Measurements from ENCODE around the gene ATP6AP2. TPM values are rescaled to one million over a fixed set of nuclear protein-coding genes. Genes with fewer than 3 reads are reported as not detected.

The ATP6AP2 gene
- polyA plus RNA-seq, 1 experiment = 297 TPM

- DNase-seq (ENCODE audit: low read depth) = peak; percentile 20
- Histone ChIP-seq H3K36me3 (ENCODE audit: control insufficient read depth, insufficient read depth, low read length) (no peaks in the 10 kb centered on the region), H3K4me3 (ENCODE audit: low read depth, low read length) (peak overlapping the region; percentile 35), H3K27me3 (ENCODE audit: control insufficient read depth, insufficient read depth, low read length) (no peaks in the 10 kb centered on the region)
- ChIA-PET CTCF (no interaction called here), POLR2A (interaction anchor here (0.6 kb wide), 1 partner anchor 1801 kb away, joined by 4 read pairs; no protein-coding TSS in a partner anchor)
- TF ChIP-seq CTCF (IDR thresholded peaks at IDR 0.05; ENCODE audit: insufficient read depth, low read depth, low read length) = no peak
Observed at GRCh38 chrX:40644821-40645358, 64.1 kb downstream of the ATP6AP2 start.

DNA sequence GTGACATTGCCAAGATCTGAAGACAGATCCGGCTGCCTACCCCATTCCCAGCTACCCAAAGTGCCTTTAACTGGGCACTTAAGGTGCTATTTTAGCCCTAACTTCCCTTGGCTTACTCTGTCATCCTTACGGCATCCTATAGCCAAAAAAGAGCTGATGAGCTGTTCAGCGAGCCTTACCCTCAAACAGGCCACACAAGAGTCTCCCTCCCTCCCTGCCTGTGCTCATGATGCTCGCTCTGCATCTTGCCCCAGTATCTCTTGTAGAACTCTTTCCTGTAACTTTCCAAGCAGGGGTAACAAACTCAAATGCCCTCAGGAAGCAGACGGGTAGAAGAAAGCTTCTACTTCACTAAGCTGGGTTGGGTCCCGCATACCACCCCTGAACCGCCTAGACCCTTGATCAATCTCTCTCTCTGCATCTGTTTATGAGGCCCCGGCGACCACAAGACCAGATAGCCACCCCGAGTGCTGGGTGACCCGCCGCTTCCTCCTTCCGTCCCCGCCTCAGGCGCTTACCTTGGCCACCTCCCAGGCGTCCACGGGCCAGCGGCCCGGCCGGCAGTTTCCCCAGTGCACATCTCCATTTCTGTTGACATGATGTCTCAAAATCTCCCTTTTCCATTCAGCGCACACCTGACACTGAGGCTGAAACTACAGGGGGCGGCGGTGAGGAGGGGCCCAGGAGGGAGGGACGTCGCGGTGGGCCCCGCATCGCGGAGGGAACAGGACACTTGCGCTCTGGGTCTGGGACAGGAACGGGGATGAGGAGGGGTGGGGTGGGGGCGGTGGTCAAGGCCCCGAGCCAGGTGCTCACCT lies 65.9 kb downstream of the ATP6AP2 start:
- POLR2A ChIA-PET = interaction anchor here (1.2 kb wide), 1 partner anchor 654 kb away, joined by 8 read pairs; no protein-coding TSS in a partner anchor
- Histone ChIP-seq H3K36me3 (ENCODE audit: control insufficient read depth, insufficient read depth, low read length) (no peaks in the 10 kb centered on the region), H3K27me3 (ENCODE audit: control insufficient read depth, insufficient read depth, low read length) (no peaks in the 10 kb centered on the region), H3K4me3 (ENCODE audit: low read depth, low read length) (peak overlapping the region; percentile 78)
- CTCF ChIA-PET = interaction anchor here (1.2 to 1.8 kb wide), 2 partner anchors 11 to 147 kb away, joined by 3 to 6 read pairs; no protein-coding TSS in a partner anchor
- no peak for TF ChIP-seq CTCF (IDR thresholded peaks at IDR 0.05; ENCODE audit: insufficient read depth, low read depth, low read length)
- DNase-seq (ENCODE audit: low read depth) = no peak

- peak; percentile 33 for DNase-seq (ENCODE audit: low read depth)
- ChIA-PET CTCF (interaction anchor here (1.0 to 1.8 kb wide), 3 partner anchors 10 to 147 kb away, joined by 3 to 6 read pairs (median 3); no protein-coding TSS in a partner anchor), POLR2A (interaction anchor here (1.2 kb wide), 1 partner anchor 654 kb away, joined by 8 read pairs; no protein-coding TSS in a partner anchor)
- no peak for TF ChIP-seq CTCF (IDR thresholded peaks at IDR 0.05; ENCODE audit: insufficient read depth, low read depth, low read length)
- Histone ChIP-seq H3K36me3 (ENCODE audit: control insufficient read depth, insufficient read depth, low read length) (no peaks in the 10 kb centered on the region), H3K27me3 (ENCODE audit: control insufficient read depth, insufficient read depth, low read length) (no peaks in the 10 kb centered on the region), H3K4me3 (ENCODE audit: low read depth, low read length) (peak within 1 kb of the TSS; percentile 78)
Observed at GRCh38 chrX:40647307-40648197, 66.8 kb downstream of the ATP6AP2 start, which contains the start of gene CXorf38. TSS of gene CXorf38 (minus strand) at chrX:40647561. CDS start at chrX:40647520, 41 bp downstream.

GRCh38 chrX:40651620-40652223 lies 71.0 kb downstream of the ATP6AP2 start:
- POLR2A ChIA-PET = interaction anchor here (0.6 to 0.7 kb wide), 2 partner anchors 41 to 519 kb away, joined by 3 read pairs; no protein-coding TSS in a partner anchor
- TF ChIP-seq CTCF (IDR thresholded peaks at IDR 0.05; ENCODE audit: insufficient read depth, low read depth, low read length) = peak; percentile 57
- no peak for DNase-seq (ENCODE audit: low read depth)
- H3K36me3 ChIP-seq (ENCODE audit: control insufficient read depth, insufficient read depth, low read length) = no peaks in the 10 kb centered on the region
- H3K27me3 ChIP-seq (ENCODE audit: control insufficient read depth, insufficient read depth, low read length) = no peaks in the 10 kb centered on the region
- CTCF ChIA-PET = interaction anchor here (0.5 to 3.7 kb wide), 12 partner anchors 11 to 580 kb away, joined by 3 to 25 read pairs (median 3); no protein-coding TSS in a partner anchor
- H3K4me3 ChIP-seq (ENCODE audit: low read depth, low read length) = no peak overlapping the region
